Body of pancreas (tissue), 4 donors: ENCODE results near the gene RAP2B.

ENCODE experiments used
- CTCF ChIP-seq, 7 experiments: fragments of 450-650 bp in 4 of 7; fragments of 200-600 bp in 3 of 7; sonication (generic) in 3 of 7; IDR thresholded peaks; one replicate each; pipeline ENCODE4 v1.5.1; 2016 to 2019; ENCODE audit warnings: antibody characterized with exemption in 7 of 7
- POLR2A ChIP-seq, 3 donors: fragments of 450-650 bp; IDR thresholded peaks; one replicate each; pipeline ENCODE4 v1.6.1; 2016; ENCODE audit warnings: antibody characterized with exemption in 3 of 3, mild to moderate bottlenecking in 2 of 3

DNA sequence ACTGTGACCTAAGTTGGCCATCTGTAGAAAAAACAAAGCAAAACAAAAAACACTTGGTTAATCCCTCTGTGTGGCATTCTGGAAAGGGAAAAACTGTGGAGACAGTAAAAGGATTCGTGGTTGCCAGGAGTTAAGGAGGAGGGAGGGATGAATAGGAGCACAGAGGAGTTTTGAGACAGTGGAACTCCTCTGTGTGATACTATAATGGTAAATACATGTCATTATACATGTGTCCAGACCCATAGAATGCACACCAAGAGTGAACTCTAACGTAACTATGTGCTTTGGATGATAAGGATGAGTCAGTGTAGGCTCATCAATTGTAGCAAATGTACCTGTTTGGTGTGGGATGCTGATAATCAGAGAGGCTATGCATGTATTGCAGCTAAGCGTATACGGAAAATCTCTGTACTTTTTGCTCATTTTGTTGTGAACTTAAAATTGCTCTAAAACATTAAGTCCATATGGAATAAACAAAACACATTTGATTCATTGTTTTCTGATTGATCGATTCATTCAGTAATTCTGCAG, 33.4 kb downstream of the RAP2B start:
- no peak for TF ChIP-seq CTCF (IDR thresholded peaks at IDR 0.05)
- TF ChIP-seq POLR2A (IDR thresholded peaks at IDR 0.05) = no peak
